Tibial nerve (tissue), 4 donors: ENCODE measurements around the gene PITPNM3.

Experiments
- EP300 ChIP-seq, 2 donors: sonication (generic); formaldehyde crosslinking; IDR thresholded peaks; one replicate each; pipeline ENCODE4 v1.6.1; 2017; ENCODE audit warnings: antibody characterized with exemption in 2 of 2, mild to moderate bottlenecking in 1 of 2
- POLR2A ChIP-seq, 2 donors: fragments of 450-650 bp; IDR thresholded peaks; one replicate each; pipeline ENCODE4 v1.6.1; 2017; ENCODE audit warnings: antibody characterized with exemption in 2 of 2, mild to moderate bottlenecking in 2 of 2, moderate library complexity in 2 of 2
- TF ChIP-seq, protein P1 (sequence below), 5 experiments: fragments of 200-600 bp in 3 of 5; fragments of 450-650 bp in 2 of 5; sonication (generic) in 3 of 5; IDR thresholded peaks; one replicate each; pipeline ENCODE4 v1.5.1; 2016 to 2019; ENCODE audit warnings: antibody characterized with exemption in 5 of 5, mild to moderate bottlenecking in 3 of 5, moderate library complexity in 2 of 5

DNA sequence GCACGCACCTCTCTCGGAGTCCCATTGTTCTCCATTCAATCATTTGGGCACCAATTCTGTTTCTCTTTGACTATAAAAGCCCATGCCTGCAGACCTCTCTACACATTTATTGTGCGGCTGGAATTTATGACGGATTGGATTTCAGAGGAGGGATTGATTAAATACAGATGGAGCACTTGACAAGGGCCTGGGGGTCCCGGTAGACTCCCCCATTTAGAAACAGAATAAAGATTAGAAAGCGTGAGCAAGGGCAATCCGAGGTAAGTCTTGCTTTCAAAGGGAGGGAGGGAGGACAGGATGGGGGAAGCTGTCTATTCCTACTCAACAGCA lies 15.1 kb upstream of the PITPNM3 start:
- TF ChIP-seq, protein P1, sequence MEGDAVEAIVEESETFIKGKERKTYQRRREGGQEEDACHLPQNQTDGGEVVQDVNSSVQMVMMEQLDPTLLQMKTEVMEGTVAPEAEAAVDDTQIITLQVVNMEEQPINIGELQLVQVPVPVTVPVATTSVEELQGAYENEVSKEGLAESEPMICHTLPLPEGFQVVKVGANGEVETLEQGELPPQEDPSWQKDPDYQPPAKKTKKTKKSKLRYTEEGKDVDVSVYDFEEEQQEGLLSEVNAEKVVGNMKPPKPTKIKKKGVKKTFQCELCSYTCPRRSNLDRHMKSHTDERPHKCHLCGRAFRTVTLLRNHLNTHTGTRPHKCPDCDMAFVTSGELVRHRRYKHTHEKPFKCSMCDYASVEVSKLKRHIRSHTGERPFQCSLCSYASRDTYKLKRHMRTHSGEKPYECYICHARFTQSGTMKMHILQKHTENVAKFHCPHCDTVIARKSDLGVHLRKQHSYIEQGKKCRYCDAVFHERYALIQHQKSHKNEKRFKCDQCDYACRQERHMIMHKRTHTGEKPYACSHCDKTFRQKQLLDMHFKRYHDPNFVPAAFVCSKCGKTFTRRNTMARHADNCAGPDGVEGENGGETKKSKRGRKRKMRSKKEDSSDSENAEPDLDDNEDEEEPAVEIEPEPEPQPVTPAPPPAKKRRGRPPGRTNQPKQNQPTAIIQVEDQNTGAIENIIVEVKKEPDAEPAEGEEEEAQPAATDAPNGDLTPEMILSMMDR (IDR thresholded peaks at IDR 0.05), result no peak
- TF ChIP-seq POLR2A (IDR thresholded peaks at IDR 0.05), result no peak
- no peak for TF ChIP-seq EP300 (IDR thresholded peaks at IDR 0.05)
